GM12873 (cell line): Measurements from ENCODE around the gene LHFPL2.

Source experiments
- CTCF ChIP-seq: IDR thresholded peaks from 2 replicates; pipeline ENCODE4 v1.5.1; 2012; ENCODE audit warnings: low read depth, mild to moderate bottlenecking, moderate library complexity, low read length, control low read depth; ENCODE audit not compliant: insufficient read depth; ENCODE audit errors: missing control alignments

Gene LHFPL2

GRCh38 chr5:78540335-78541085 lies 108.1 kb downstream of the LHFPL2 start:
- no peak for TF ChIP-seq CTCF

- no peak for TF ChIP-seq CTCF
Observed at GRCh38 chr5:78538240-78538850, 110.2 kb downstream of the LHFPL2 start.

- peak; percentile 63 for TF ChIP-seq CTCF
Observed at GRCh38 chr5:78537821-78538220, 110.8 kb downstream of the LHFPL2 start.

- TF ChIP-seq CTCF = no peak
Observed at GRCh38 chr5:78537411-78537810, 111.2 kb downstream of the LHFPL2 start.

GRCh38 chr5:78536661-78537196 lies 111.8 kb downstream of the LHFPL2 start:
- no peak for TF ChIP-seq CTCF

- no peak for TF ChIP-seq CTCF
Observed at GRCh38 chr5:78534905-78535200, 113.7 kb downstream of the LHFPL2 start.

- no peak for TF ChIP-seq CTCF
Observed at GRCh38 chr5:78534148-78534904, 114.2 kb downstream of the LHFPL2 start.
